Prostate gland (tissue), 2 donors: ENCODE data around the gene GFRA1. TPM values are rescaled to one million over a fixed set of nuclear protein-coding genes. Genes with fewer than 3 reads are reported as not detected.

Experiments
- DNase-seq: peaks from one replicate; pipeline ENCODE4 v3.0.0-alpha.2; 2019; ENCODE audit warnings: low spot score
- H3K27ac ChIP-seq, 2 donors: fragments of 200-600 bp; sonication (generic); 2 replicates each; pipeline ENCODE4 v1.5.1; 2017 to 2019
- H3K27me3 ChIP-seq: fragments of 200-600 bp; sonication (generic); replicated peaks from 2 replicates; pipeline ENCODE4 v1.5.1; 2019; ENCODE audit not compliant: insufficient read depth
- H3K36me3 ChIP-seq, 2 donors: fragments of 200-600 bp; sonication (generic); 1 replicate in 1 of 2; 2 replicates in 1 of 2; pipeline versions ENCODE4 v1.5.1 to v1.8.1; 2017 to 2019
- H3K4me1 ChIP-seq: fragments of 200-600 bp; sonication (generic); replicated peaks from 2 replicates; pipeline ENCODE4 v1.5.1; 2019
- H3K4me3 ChIP-seq, 2 donors: fragments of 200-600 bp; sonication (generic); 2 replicates each; pipeline ENCODE4 v1.5.1; 2017 to 2019
- H3K9me3 ChIP-seq: fragments of 200-600 bp; sonication (generic); 2 replicates; pipeline ENCODE4 v1.5.1; 2017
- CTCF ChIP-seq, 4 experiments: fragments of 200-600 bp in 2 of 4; fragments of 450-650 bp in 2 of 4; sonication (generic) in 2 of 4; IDR thresholded peaks; 1 replicate in 3 of 4; 2 replicates in 1 of 4; pipeline ENCODE4 v1.5.1; 2016 to 2019; ENCODE audit warnings: antibody characterized with exemption in 4 of 4, mild to moderate bottlenecking in 2 of 4, moderate library complexity in 2 of 4
- POLR2A ChIP-seq: fragments of 450-650 bp; IDR thresholded peaks from one replicate; pipeline ENCODE4 v1.6.1; 2016; ENCODE audit warnings: antibody characterized with exemption, mild to moderate bottlenecking
- POLR2AphosphoS5 ChIP-seq: sonication (generic); formaldehyde crosslinking; IDR thresholded peaks from one replicate; pipeline ENCODE4 v1.6.1; 2017; ENCODE audit warnings: antibody characterized with exemption
- WGBS: methylation state at CpG from one replicate; pipeline ENCODE4 v1.1.5; 2018; 5-methylcytosine and 5-hydroxymethylcytosine counted together
- intact Hi-C: fragments of 100-400 bp; cut with DNase I; formaldehyde crosslinking; loops from one replicate; pipeline ENCODE4 v1.14.2; 2022
- total RNA-seq, 2 donors: library from RNA; depleted of rRNA; stranded (reverse); fragments of >200 nt; gene quantifications; one replicate each; pipeline ENCODE4 v1.1.0, GENCODE V29; 2016

The GFRA1 gene
- total RNA-seq, 2 donors from 2014 or later: 5.1 to 14.5 TPM

GRCh38 chr10:116067825-116068224 is 205.2 kb downstream of the GFRA1 start:
- Histone ChIP-seq H3K4me1 (no peaks in the 10 kb centered on the region), H3K27me3 (no peaks in the 10 kb centered on the region), H3K27ac (no peak overlapping the region), H3K4me3 (no peak overlapping the region), H3K9me3 (no peaks in the 10 kb centered on the region), H3K36me3 (no peaks in the 10 kb centered on the region)
- no peak for DNase-seq
- intact Hi-C loops: no loop called here
- 81% methylated on average over 7 of the region's 7 CpGs for WGBS
- TF ChIP-seq POLR2A: no peak
- TF ChIP-seq CTCF (IDR thresholded peaks at IDR 0.05): no peak
- no peak for TF ChIP-seq POLR2AphosphoS5

DNA sequence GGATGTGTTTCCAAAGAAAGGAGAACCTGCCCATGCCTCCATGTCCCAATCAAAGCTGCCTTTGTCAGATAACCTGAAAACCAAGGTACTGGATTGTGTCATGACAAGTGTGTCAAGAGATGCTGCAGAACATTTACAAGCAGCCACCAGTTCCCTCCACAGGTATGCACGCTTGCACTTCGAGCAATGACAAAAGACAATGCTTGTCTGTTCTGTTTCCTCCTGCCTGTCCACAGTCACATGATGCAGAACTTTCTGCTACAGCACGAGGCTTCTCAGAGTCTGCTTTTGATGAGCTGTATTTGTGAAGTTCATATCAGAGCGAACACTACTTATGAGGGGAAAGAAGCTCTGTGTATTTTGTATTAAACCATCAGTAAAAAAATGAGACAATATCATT is 209.9 kb downstream of the GFRA1 start:
- intact Hi-C loops: no loop called here
- 62% methylated on average over 4 of the region's 4 CpGs for WGBS

DNA sequence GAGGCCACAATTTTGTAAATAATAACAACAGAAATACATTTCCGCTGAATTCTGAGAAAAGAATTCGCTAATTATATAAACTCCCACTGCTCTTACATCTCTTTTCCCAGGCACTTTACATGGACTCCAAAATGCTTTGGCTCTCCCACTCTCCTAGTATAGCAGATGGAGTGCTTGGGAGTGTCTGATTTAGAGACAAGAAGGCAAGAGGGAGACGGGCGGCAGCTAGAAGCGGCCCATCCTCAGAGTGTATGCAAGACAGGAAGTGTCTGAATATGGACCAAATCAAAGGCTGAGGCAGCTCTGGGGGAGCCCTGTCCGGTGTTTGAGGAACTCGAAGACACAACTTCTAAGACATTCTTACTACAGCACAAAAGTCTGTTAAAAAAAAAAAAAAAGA is 212.1 kb downstream of the GFRA1 start:
- no peaks in the 10 kb centered on the region for H3K36me3 ChIP-seq
- no peaks in the 10 kb centered on the region for H3K9me3 ChIP-seq
- no peak overlapping the region for H3K4me3 ChIP-seq
- TF ChIP-seq POLR2A (no peak), POLR2AphosphoS5 (no peak), CTCF (IDR thresholded peaks at IDR 0.05) (no peak)
- 88% methylated on average over 7 of the region's 7 CpGs for WGBS
- no peak overlapping the region for H3K27ac ChIP-seq
- intact Hi-C loops: no loop called here
- no peaks in the 10 kb centered on the region for H3K4me1 ChIP-seq
- H3K27me3 ChIP-seq: no peaks in the 10 kb centered on the region
- no peak for DNase-seq

More for the DNA sequence above, 209.9 kb downstream of the GFRA1 start:
- no peaks in the 10 kb centered on the region for H3K9me3 ChIP-seq
- TF ChIP-seq CTCF (IDR thresholded peaks at IDR 0.05) (no peak), POLR2A (no peak), POLR2AphosphoS5 (no peak)
- no peak overlapping the region for H3K27ac ChIP-seq
- no peaks in the 10 kb centered on the region for H3K4me1 ChIP-seq
- no peaks in the 10 kb centered on the region for H3K36me3 ChIP-seq
- H3K4me3 ChIP-seq: no peak overlapping the region
- DNase-seq: no peak
- no peaks in the 10 kb centered on the region for H3K27me3 ChIP-seq

GRCh38 chr10:116059320-116059719 is 213.7 kb downstream of the GFRA1 start:
- 71% methylated on average over 7 of the region's 7 CpGs for WGBS
- H3K27ac ChIP-seq: no peak overlapping the region
- H3K4me3 ChIP-seq: no peak overlapping the region
- H3K4me1 ChIP-seq: no peaks in the 10 kb centered on the region
- no peak for DNase-seq
- H3K36me3 ChIP-seq: no peaks in the 10 kb centered on the region
- no peaks in the 10 kb centered on the region for H3K27me3 ChIP-seq
- intact Hi-C loops: no loop called here
- TF ChIP-seq POLR2AphosphoS5 (no peak), CTCF (IDR thresholded peaks at IDR 0.05) (no peak), POLR2A (no peak)
- no peaks in the 10 kb centered on the region for H3K9me3 ChIP-seq

- 90% methylated on average over 11 of the region's 11 CpGs for whole genome bisulfite sequencing
- Histone ChIP-seq H3K9me3 (no peaks in the 10 kb centered on the region), H3K4me1 (no peaks in the 10 kb centered on the region), H3K36me3 (no peaks in the 10 kb centered on the region), H3K27me3 (no peaks in the 10 kb centered on the region), H3K4me3 (no peak overlapping the region), H3K27ac (no peak overlapping the region)
- DNase-seq: no peak
- TF ChIP-seq CTCF (IDR thresholded peaks at IDR 0.05) (no peak), POLR2A (no peak), POLR2AphosphoS5 (no peak)
- intact Hi-C loops: no loop called here
These were observed 216.3 kb downstream of the GFRA1 start for GRCh38 chr10:116056445-116057293.
